Lung (tissue), 12 donors: Measurements from ENCODE around the gene HLCS. TPM values are rescaled to one million over a fixed set of nuclear protein-coding genes. Genes with fewer than 3 reads are reported as not detected.

ENCODE experiments used
- ATAC-seq: fragments of 200-7000 bp; cut with Tn5 transposase; one replicate; pipeline ENCODE4 v1.9.1; 2020; ENCODE audit warnings: moderate number of reproducible peaks; ENCODE audit not compliant: insufficient read depth, low FRiP score
- DNase-seq, 3 donors: peaks; one replicate each; pipeline ENCODE4 v3.0.0-alpha.2; 2013 to 2017
- H3K27ac ChIP-seq, 2 donors: one replicate each; pipeline ENCODE4 v1.5.1; 2013; ENCODE audit warnings: mild to moderate bottlenecking in 2 of 2, moderate library complexity in 2 of 2, control low read depth in 1 of 2, inconsistent platforms in 1 of 2, low read depth in 1 of 2, low read length in 1 of 2
- H3K27me3 ChIP-seq, 3 donors: one replicate each; pipeline ENCODE4 v1.5.1; 2013; ENCODE audit warnings: low read length in 2 of 3; ENCODE audit not compliant: control insufficient read depth in 3 of 3, insufficient read depth in 3 of 3
- H3K36me3 ChIP-seq, 4 donors: one replicate each; pipeline ENCODE4 v1.5.1; 2013; ENCODE audit warnings: low read length in 4 of 4, mild to moderate bottlenecking in 1 of 4, moderate library complexity in 1 of 4; ENCODE audit not compliant: control insufficient read depth in 4 of 4, insufficient read depth in 4 of 4
- H3K4me1 ChIP-seq, 5 donors: one replicate each; pipeline ENCODE4 v1.5.1; 2013; ENCODE audit warnings: low read length in 5 of 5, mild to moderate bottlenecking in 2 of 5, moderate library complexity in 1 of 5; ENCODE audit not compliant: control insufficient read depth in 5 of 5, insufficient read depth in 5 of 5
- H3K4me3 ChIP-seq: one replicate; pipeline ENCODE4 v1.5.1; 2013; ENCODE audit warnings: mild to moderate bottlenecking, control low read depth, moderate library complexity
- H3K9ac ChIP-seq, 2 donors: one replicate each; pipeline ENCODE4 v1.5.1; 2013; ENCODE audit warnings: low read length in 2 of 2, control low read depth in 1 of 2; ENCODE audit not compliant: insufficient read depth in 1 of 2
- H3K9me3 ChIP-seq, 4 donors: one replicate each; pipeline ENCODE4 v1.5.1; 2013; ENCODE audit warnings: low read length in 3 of 4, mild to moderate bottlenecking in 1 of 4, moderate library complexity in 1 of 4; ENCODE audit not compliant: control insufficient read depth in 4 of 4, insufficient read depth in 3 of 4
- CTCF ChIP-seq: IDR thresholded peaks from 2 replicates; pipeline ENCODE4 v1.5.1; 2012; ENCODE audit warnings: mild to moderate bottlenecking; ENCODE audit errors: control extremely low read depth, extremely low read depth
- WGBS, 2 donors: extraction: QIAGEN DNeasy Blood & Tissue Kit; methylation state at CpG; one replicate each; pipeline ENCODE4 v1.1.7; 2013; 5-methylcytosine and 5-hydroxymethylcytosine counted together
- polyA plus RNA-seq, 2 donors: library from polyadenylated mRNA; stranded (reverse); fragments of 200-250 nt; gene quantifications; one replicate each; pipeline ENCODE4 v1.2.1, GENCODE V29; 2013
- total RNA-seq, 2 donors: library from RNA; depleted of rRNA in 1 of 2; stranded (reverse); fragments of >200 nt in 1 of 2; gene quantifications; one replicate each; pipeline ENCODE4 v1.2.1, GENCODE V29; 2014 to 2021
- donor health status: control.
- donor health status: control.
- donor health status: Bipolar disorder and iron deficiency.
- donor health status: healthy.
- donor health status: DM: yes; HTN: yes; CAD: no.

The HLCS gene
- total and polyA plus RNA-seq, 4 donors = 5.0 to 28.8 (median 17.5) TPM

DNA sequence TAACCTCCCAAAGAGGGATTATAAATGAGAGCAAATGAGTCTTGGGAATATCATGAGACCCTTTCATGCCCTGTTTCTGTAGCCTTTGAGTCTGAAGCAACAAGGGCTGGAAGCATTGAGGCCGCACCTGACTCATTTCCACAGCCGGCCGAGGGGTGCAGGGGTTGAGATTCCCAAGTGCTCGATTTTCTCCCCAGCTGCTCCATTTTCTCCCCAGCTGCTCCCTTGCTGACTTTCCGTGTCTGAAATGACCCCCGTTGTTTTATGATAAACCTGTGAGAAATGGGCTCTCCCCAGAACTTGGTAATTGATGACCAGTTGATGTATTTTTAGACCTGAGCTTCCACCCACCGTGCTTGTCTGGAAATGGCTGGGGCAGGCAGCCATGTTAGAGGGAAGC, 244.7 kb downstream of the HLCS start:
- no peak for TF ChIP-seq CTCF
- no peak for DNase-seq
- H3K9ac ChIP-seq = no peak overlapping the region
- H3K27me3 ChIP-seq = peaks cover 6 to 8% (median 8%) of the 10 kb centered on the region in 3 donors
- peaks cover 0 to 2% (median 0%) of the 10 kb centered on the region in 4 donors for H3K9me3 ChIP-seq
- H3K27ac ChIP-seq = no peak overlapping the region
- no peak overlapping the region for H3K4me3 ChIP-seq
- ATAC-seq = no peak
- 91 to 93% methylated on average over 7 of the region's 7 CpGs for WGBS, 2 donors
- H3K36me3 ChIP-seq = no peaks in the 10 kb centered on the region
- H3K4me1 ChIP-seq = no peaks in the 10 kb centered on the region

- 92 to 95% methylated on average over 10 of the region's 10 CpGs for WGBS, 2 donors
- Histone ChIP-seq H3K27me3 (peaks cover 6 to 30% (median 30%) of the 10 kb centered on the region in 3 donors), H3K27ac (no peak overlapping the region), H3K9ac (no peak overlapping the region), H3K36me3 (no peaks in the 10 kb centered on the region), H3K4me1 (no peaks in the 10 kb centered on the region), H3K9me3 (peaks cover 0 to 2% (median 0%) of the 10 kb centered on the region in 4 donors), H3K4me3 (no peak overlapping the region)
- TF ChIP-seq CTCF = no peak
- no peak for ATAC-seq
- no peak for DNase-seq
These were observed 246.9 kb downstream of the HLCS start for GRCh38 chr21:36719614-36720013.

DNA sequence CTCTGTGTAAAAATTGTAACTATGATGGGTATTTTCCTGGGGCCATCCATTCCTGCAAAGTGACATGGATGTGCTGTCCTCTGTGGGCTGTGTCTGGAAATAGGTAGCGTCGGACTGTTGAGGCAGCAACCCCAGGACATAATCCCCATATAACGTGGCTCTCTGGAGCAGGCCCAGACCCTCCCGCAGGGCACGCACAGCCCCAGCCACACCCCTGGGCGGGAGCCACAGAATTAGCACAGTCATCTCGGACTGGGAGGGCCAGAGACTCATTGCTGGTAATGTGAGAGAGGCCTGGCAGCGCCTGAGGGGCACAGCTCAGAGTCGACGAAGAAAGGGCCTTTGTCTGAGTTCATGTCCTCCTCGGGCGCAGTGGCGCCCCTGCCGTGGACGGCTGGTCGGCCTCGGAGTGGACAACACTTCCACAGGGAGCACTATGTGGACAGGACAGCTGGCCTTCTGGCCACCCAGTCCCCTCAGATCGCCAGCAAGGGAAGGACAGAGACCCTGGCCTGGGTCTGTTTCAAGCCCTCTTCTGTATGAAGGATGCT, 247.4 kb downstream of the HLCS start:
- DNase-seq = no peak
- no peak overlapping the region for H3K9ac ChIP-seq
- H3K4me3 ChIP-seq = no peak overlapping the region
- no peaks in the 10 kb centered on the region for H3K4me1 ChIP-seq
- 88 to 92% methylated on average over 18 of the region's 18 CpGs for WGBS, 2 donors
- no peaks in the 10 kb centered on the region for H3K36me3 ChIP-seq
- no peak overlapping the region for H3K27ac ChIP-seq
- peaks cover 8 to 36% (median 35%) of the 10 kb centered on the region in 3 donors for H3K27me3 ChIP-seq
- no peak for ATAC-seq
- no peak for TF ChIP-seq CTCF
- H3K9me3 ChIP-seq = peaks cover 0 to 2% (median 0%) of the 10 kb centered on the region in 4 donors

- 88 to 90% methylated on average over 6 of the region's 6 CpGs for WGBS, 2 donors
- H3K4me1 ChIP-seq = no peaks in the 10 kb centered on the region
- H3K4me3 ChIP-seq = no peak overlapping the region
- DNase-seq = no peak
- no peaks in the 10 kb centered on the region for H3K9me3 ChIP-seq
- peaks cover 8 to 46% (median 46%) of the 10 kb centered on the region in 3 donors for H3K27me3 ChIP-seq
- no peaks in the 10 kb centered on the region for H3K36me3 ChIP-seq
- no peak for ATAC-seq
- no peak overlapping the region for H3K27ac ChIP-seq
- H3K9ac ChIP-seq = no peak overlapping the region
- no peak for TF ChIP-seq CTCF
These were observed 248.5 kb downstream of the HLCS start for GRCh38 chr21:36717976-36718375.
